Endometrium (tissue), 2 donors: ENCODE measurements around the gene RNF208.
"Not testable (repeated sequence)": the region's sequence is repeated elsewhere in the genome, so short reads cannot be mapped to it uniquely, and the experiment has no call there.

Experiments
- FAIRE-seq: peaks from 2 replicates; lab custom pipeline; 2012; peaks lifted over from hg19 to GRCh38; lab: Jason Lieb, UNC
- donor health status: control.
- donor health status: control.

The RNF208 gene

DNA sequence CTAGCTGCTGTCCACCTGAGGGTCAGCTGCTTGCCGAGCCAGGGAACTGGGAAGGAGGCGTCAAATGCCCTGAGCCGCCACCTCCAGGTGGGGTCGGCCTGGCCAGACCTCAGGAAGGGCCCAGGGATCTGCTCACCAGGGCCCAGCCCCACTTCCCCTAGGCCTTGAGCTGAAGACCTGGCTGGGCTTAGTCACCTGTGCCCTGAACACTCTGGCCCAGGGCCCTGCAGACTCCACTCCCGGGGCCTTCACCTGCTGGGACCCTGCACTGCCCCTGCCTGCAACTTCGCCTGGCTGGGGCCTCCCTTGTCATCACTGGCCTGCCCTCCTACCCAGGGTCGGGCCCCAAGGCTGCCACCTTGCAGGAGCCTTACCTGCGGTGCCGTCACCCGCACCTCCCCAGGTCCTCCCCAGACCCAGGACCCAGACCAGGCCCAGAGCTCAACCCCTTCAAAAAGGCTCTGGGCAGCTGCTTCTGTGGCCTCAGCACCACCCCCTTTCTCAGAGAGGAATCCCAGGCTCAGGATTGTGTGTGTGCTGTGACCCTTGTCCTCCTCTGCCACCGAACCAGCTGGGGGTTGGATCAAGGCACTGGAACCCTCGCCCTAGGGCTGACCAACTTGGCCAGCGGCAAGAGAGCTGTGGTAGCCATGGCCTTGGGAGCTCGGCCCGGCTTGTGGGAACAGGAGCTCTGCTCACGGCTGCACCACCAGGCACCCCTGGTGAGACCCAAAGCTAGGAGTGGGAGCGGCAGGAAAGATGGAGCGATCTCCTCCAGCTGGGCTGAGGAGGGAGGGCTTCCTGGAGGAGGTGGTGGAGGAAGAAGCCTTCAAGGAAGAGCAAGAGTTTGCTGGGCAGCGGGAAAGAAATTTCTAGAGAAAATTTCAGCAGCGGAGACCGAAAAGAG lies 31.9 kb upstream of the RNF208 start:
- FAIRE-seq: no peak

DNA sequence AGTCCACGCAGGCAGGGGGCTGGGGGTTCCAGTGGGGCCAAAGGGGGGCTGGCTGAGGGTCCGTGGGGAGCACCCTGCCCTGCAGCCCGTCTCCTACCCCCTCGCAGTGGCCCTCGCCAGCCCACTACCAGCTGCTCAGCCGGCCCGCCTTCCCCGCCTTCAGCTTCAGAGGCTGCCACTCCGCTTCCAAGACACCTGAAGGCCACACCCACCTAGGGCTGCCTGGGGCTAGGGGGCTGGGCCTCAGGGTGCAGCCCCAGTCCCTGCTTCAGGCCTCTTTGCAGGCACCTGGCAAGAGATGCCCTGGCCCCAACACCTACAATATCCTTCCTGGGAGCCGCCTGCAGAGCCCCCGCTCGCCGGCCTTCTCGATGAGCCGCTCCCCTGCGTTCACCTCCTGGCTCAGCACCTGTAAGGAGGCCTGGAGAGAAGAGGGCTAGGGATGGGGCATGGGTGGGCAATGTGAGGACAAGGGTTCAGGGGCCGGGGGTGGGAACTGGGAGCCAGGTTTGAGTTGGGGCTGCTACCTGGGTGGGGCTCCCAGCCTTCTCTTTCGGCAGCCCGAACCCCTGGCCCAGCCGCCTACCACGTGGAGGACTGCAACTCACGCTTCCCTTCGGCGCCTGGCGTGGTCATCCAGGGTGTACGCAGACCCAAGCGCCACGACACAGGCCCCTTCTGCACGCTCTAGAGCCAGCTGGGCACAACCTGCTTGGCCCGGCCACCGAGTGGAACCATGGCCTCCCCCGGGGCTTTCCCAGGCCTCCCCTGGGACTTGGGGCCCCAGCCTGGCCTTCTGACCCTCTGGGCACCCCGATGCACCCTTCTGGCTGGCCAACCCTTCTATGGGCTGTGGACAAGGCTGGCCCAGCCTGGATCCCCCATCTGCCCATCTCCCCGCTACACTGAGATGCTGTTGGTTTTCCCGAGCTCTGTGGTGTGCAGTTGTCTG lies 30.8 kb upstream of the RNF208 start:
- FAIRE-seq: no peak

DNA sequence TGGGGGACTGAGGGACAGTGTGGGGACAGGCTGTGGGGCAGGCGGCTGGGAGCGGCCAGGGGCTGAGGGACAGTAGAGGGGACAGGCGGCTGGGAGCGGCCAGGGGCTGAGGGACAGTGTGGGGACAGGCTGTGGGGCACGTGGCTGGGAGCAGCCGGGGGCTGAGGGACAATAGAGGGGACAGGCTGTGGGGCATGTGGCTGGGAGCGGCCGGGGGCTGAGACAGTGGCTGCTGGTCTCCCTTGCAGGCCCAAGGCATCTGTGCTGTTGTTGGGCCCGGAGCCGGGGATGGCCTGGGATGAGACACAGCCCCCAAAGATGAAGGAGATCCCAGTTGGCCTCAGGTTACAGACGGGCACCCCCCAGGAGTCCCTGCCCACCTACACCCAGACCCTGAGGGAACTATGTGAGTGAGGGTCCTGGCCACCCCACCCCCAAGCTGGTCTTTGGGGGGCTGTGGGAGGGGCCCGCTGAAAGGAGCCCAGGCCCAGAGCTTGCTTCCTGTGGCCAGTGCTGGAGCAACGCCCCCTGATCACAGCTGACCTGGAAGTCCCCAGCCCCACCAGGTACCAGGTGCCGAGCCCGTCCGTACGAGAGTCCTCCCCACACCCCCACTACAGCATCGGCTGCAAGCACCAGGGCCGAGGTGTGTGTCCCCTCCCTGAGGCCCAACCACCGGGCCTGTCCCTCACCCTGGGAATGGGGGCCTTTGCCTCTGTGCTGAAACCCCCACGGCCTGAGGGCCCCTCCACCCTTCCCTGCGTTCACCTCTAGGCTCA lies 29.6 kb upstream of the RNF208 start:
- no peak for FAIRE-seq

DNA sequence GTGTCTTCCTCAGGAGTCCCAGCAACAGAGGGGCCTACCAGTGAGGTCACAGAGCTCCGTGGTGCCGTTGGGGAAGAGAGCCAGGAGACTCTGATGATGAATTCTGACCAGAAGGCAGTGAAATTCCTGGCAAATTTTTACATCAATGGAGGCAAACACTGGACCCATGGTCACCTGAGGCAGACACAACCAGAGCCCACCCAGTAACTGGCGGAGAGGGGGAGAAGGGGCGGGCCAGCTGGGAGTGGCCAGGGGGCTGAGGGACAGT lies 29.1 kb upstream of the RNF208 start, which contains the start of gene STPG3:
TSS of gene STPG3 (plus strand) at position 93 of the 268 bp plus-strand sequence. CDS start at position 94, 1 bp downstream.
- no peak for FAIRE-seq

DNA sequence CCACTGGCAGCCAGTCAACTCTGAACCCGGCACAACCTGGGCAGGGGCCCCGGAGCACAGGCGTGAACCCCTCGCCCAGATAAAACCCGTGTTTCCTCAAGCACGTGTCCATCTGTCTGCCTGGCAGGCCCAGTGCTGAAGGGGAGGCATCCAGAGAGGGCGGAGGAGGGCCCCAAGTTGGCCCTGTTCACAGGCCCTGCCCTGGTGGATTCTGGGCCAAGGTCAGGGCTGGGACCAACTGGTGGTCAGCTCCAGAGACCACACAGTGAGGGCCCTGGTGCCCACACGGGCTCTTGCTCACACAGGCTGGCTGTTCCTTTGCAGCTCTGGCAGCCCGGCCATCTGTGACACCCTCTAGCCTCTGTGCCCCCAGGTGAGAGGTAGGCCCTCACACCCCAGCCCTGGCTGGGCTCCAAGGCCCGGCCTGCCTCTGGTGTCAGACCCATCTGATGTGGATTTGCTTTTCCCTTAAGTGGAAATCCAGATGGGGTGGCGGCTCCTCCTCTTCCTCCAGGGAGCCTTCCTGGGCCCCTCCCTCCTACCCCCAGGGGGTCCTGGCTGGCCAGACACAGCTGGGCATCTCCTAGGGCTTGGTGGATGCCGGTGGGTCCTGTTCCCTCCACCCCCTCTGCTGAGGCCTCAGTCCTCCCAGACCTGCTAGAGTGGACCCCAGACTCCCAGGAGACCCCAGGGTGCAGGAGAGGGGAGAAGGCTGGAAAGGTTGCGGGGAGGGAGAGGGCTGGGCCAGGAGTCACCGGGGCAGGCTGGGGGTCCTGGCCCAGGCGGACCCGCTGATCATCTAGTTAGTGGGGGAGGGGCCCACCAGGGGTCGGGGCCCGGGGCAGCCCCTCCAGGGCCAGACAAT lies 28.5 kb upstream of the RNF208 start:
- FAIRE-seq: no peak

DNA sequence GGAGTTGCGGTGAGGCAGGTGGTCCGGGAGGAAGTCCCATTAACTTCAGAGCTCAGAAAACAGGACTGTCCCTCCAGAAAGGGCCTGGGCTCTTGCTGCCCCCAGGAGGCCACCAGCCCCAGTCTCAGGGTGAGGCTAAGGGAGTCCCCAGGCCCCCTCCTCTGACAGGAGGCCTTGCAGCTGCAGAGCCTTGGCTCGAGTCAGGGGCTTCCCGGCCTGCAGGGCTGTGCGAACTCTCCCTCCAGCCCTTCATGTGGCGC lies 25.8 kb upstream of the RNF208 start:
- FAIRE-seq: no peak

DNA sequence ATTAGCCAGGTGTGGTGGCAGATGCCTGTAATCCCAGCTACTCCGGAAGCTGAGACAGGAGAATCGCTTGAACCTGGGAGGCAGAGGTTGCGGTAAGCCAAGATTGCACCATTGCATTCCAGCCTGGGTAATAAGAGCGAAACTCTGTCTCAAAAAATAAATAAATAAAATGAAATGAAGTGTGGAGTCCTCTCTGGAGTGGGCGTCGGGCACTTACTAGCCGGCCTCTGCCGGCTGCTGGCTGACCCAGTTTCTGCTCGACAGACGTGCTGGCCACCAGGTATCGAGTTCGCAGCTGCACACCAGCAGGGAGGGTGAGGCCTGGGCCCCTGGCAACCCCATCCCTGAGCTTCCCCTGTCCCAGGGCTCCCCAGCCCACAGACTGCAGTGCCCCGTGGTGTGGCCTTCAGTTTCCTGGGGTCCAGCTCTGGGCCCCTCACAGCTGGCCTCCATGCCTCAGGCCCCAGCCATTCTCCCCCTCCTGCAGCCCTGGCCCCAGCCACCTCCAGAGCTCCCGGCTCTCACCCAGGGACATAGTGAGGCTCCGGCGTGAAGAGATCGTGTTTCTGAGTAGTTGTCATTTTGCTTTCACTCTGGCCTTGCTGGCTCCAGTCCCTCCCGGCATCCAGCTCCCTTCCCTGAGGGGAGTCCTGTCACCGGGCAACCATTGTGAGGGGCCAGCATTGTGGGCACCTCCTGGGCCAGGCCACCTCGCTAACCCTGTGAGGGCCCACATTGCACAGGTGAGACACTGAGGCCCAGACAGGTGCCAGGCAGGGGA lies 25.3 kb upstream of the RNF208 start:
- FAIRE-seq: no peak

DNA sequence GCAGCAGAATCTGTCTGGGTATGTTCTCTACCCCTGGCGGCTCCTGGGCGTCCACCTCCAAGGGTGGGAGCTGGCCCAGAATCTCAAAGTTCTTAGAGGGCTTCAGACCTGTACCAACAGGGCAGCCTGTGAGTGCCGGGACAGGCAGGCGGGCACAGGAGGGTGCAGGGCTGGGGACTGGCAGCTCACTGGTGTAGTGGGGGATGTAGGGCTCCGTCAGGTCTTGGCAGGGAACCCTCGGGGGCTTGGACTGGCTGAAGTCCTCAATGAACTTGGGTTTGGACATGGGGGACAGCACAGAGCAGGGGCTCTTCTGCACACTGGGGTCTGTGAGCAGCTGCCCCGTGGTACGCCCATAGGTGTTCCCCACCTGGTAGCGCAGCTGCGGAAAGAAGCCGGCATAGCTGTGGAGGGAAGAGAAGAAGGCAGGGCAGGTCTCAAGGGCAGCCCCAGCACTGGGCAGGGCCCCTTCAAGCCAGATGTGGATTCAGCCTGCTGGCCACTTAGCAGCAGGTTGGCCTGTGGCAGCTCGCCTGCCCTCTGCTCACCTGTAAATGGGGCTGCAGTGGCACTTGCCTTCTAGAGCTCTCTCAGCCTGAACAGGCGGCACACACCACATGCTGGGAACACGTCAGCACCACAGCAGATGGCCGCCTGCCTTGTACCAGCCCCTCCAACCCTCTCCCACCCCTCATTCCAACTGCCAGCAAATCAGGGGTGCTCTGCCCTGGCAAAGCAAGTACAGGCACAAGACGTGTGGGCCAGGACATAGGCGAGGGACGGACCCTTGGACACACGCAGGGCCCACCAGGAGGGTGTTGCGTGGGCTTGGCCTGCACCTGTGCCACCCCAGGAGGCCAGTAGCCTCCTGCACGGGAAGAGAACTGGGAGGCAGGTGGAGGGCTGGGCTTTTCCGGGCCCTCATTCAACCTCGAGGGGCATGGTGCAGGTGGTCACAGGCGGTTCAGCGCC lies 23.7 kb upstream of the RNF208 start:
- no peak for FAIRE-seq

DNA sequence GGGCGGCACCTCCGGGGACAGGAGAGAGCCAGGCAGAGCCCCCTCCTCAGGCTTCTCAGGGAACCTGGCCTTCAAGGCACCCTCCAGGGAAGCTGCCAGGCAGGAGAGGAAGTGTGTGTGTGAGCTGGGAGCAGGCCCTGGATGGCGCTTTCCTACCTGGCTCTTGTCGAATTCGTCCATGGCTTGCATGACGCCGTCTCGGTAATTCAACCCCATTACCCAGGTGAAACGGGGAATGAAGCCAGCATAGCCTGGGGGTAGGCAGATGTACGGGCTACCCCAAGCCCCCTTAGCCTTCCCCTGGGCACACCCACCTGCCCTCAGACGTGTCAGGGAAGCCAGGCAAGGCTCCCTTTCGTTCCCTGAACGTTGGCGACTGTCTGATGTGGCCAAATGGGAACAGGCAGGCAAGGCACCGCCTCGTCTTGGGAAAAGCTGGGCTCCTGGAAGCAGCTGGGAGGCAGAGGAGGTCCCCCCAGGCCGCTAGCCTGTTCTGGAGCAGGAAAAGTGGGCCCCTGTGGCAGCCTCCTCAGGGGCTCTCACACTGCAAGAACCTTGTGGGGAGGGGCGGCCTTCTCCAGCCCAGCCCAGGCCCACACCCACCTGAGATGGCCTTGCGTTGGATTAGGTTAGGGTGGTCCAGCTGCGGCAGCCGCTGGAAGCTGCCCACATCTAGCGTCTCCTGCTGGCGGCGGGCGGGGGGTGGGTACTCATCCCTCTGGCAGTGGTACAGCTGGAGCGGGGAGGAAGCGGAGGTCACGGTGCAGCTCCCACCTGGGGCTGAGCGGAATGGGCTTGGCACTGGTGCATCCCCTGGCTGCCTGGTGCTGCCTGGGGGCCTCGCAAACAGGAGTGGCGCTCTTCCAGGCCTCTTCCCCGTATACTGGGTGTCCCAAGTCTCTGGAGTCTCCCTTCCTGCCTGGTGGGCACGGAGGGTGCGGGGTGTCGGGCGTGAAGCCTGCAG lies 22.7 kb upstream of the RNF208 start:
- FAIRE-seq: no peak

DNA sequence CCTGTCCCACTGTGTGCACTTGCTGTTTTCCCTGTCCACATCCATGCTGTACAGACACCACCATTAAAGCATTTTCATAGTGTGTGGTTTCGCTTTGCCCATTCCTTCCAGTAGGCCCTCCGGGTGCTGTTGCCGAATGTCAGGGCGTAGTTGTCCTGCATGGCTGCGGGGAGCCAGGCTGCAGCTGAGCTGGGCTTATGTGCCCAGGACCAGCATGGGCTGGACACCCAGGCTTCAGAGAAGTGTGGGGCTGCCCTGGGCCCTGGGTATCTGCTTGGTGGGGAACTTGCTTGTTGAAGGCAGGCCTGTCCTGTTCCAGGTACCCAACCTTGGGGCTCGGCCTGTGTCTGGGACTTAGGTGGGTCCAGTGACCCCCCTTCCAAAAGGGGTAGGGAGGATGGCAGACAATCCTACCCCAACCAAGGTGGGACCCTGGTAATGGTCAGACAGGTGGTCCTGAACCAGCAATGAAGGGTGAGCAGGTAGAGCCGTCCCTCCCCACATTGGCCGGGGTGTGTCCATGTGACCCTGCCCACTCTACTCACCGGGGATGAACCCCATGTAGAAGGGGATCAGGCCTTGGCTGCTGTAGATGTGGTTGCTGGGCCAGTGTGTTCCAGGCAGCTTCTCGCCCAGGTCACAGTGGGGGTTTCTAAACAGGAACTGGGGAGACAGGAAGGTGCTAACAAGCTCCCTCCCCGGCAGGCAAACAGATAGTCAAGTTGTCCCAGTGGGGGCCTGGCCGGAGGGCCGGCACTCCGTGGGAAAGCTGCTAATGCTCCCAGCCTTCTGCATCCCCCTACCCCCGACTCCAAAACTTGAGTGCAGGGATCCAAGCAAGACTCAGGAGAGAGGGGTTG lies 21.8 kb upstream of the RNF208 start:
- no peak for FAIRE-seq

DNA sequence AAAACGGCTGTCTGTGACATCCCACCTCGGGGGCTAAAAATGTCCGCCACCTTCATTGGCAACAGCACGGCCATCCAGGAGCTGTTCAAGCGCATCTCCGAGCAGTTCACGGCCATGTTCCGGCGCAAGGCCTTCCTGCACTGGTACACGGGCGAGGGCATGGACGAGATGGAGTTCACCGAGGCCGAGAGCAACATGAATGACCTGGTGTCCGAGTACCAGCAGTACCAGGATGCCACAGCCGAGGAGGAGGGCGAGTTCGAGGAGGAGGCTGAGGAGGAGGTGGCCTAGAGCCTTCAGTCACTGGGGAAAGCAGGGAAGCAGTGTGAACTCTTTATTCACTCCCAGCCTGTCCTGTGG lies 21.2 kb upstream of the RNF208 start:
- FAIRE-seq: not testable (repeated sequence)

DNA sequence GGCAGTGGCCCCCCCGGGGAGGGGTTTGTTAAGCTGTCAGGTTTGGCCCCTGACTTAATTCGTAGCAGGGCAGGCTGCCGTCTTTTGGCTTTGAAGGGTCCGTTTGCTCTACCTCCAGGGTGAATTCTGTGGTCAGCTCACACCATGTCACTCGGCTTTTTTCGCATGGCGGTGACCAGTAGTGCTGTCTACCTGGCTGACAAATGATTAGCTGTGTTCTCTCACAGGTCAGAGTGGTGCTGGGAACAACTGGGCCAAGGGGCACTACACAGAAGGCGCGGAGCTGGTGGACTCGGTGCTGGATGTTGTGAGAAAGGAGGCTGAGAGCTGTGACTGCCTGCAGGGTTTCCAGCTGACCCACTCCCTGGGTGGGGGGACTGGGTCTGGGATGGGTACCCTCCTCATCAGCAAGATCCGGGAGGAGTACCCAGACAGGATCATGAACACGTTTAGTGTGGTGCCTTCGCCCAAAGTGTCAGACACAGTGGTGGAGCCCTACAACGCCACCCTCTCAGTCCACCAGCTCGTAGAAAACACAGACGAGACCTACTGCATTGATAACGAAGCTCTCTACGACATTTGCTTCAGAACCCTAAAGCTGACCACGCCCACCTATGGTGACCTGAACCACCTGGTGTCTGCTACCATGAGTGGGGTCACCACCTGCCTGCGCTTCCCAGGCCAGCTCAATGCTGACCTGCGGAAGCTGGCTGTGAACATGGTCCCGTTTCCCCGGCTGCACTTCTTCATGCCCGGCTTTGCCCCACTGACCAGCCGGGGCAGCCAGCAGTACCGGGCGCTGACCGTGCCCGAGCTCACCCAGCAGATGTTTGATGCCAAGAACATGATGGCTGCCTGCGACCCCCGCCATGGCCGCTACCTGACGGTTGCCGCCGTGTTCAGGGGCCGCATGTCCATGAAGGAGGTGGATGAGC lies 20.5 kb upstream of the RNF208 start:
- no peak for FAIRE-seq

DNA sequence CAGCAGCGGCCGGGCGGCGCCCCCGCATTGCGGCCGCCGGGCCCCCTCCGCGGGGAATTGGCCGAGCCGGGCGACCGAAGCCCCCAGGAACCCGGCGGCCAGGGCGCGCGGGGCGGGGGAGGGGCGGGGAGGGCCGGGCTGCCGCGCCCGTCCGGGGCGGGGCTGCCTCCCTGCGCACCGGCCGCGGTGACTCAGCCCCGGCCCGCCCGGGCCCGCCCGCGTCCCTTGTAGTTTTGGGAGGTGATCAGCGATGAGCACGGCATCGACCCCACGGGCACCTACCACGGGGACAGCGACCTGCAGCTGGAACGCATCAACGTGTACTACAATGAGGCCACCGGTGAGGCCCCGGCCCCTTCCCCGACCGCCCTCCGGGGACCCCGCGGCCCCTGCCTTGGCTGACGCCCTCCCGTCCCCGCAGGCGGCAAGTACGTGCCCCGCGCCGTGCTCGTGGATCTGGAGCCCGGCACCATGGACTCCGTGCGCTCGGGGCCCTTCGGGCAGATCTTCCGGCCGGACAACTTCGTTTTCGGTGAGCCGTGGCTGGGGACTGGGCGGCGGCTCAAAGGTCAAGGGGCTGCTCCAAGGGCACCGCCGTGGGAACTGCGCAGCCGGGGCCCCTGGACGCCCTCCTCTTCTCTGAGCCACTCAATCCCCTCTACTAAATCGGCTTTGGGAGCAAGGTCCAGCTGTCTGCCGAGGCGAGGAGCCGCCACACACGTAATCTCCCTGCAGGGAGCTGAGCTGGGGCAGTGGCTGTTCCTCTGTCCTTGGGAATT lies 19.6 kb upstream of the RNF208 start:
- FAIRE-seq: no peak

DNA sequence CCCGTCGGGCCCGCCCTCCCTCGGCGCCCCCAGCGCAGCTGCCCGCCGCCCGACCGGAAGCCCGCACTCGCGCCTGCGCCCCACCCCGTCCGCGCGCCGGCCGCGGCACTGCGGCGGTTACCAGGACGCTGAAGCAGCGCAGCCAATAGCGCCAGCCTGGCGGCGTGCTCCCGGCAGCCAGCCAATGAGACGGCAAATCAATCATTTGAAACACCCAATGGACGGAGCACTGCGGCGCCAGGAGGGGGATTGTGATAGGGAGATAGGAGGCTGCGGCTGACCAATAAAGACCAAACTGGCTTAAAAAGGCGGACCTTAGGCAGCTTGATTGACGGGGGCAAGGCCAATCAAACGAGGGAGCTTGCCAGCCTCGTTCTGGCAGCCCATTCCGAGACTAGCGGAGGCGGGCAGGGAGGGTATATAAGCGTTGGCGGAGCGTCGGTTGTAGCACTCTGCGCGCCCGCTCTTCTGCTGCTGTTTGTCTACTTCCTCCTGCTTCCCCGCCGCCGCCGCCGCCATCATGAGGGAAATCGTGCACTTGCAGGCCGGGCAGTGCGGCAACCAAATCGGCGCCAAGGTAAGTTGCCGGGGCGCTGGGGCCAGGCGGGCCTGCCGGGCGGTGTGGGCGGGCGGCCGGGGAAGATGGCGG lies 18.9 kb upstream of the RNF208 start, which contains the start of gene TUBB4B:
TSS of gene TUBB4B (plus strand) at position 447 of the 649 bp plus-strand sequence. CDS start at position 521, 74 bp downstream.
- peak; percentile 98 for FAIRE-seq

DNA sequence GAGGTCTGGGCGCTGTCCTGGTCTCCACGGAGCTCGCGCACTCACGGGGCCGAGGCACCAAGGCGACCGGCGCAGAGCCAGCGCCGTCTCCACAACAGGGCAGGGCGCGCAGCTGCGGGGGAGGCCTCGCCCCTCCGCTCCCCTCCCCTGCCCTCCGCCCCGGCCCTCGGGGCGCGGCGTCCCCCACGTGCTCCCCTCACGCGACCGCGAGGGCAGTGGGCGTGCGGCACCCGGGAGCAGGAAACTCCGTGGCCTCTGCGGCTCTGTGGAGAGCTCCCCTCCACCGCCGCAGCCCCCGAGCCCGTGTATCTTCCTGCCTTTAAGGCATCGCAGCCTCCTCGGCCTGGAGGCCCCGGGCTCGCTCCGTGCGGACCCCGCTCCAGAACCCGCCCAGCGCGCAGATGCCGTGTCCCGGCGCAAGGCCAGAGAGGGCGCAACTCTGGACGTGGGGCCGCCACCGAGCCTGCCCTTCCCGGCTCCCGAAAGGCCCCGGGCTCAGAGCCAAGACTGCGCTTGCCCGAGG lies 18.3 kb upstream of the RNF208 start:
- FAIRE-seq: no peak
